HG02798 (cell line): Measurements from ENCODE around the gene GLG1.
"Not testable (repeated sequence)": the region's sequence is repeated elsewhere in the genome, so short reads cannot be mapped to it uniquely, and the experiment has no call there.

Experiments used
- ATAC-seq: cut with Tn5 transposase; IDR thresholded peaks from one replicate; pipeline ENCODE4 v1.9.1; 2021; ENCODE audit warnings: mild to moderate bottlenecking; ENCODE audit not compliant: unreplicated experiment, poor library complexity

Gene GLG1

DNA sequence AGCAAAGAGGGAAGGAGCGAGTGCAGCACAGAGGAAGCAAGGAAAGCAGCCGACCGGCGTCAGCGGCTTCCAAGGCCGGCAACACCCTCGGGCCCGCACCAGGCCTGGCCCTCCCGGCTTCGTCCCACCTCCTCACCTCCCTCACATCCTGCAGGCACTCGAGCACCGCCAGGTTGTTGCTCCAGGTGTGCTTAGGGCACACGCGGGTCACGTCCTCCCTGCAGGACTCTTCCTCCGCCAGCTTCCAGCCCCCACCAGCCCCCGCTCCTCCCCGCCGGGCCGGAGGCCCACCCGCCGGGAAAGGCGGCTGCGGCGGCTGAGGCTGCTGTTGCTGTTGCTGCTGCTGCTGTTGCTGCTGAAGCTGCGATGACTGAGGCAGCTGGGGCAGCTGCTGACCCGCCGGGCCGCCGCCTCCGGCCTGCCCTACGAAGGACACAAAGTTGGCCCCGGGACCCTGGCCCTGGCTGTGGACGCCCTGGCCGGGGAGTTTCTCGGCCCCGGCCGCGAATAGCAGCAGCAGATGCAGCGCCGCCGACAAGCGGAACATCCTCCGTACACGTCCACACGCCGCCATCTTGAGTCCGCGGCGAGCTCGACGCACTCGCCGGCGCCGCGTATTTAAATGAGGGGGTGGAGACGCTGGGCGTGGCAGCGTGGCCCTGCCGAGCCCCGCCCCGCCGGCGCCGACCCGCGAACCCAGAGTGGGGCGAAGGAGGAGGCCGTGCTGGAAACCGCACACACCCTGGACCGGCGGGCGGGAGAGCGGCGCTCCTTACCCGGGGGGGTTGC is at the start of gene GLG1:
Gene GLG1, minus strand, starts transcription at position 594 of the 789 bp plus-strand sequence. Its CDS starts 20 bp downstream, at position 574.
- ATAC-seq, result peak; percentile 97

GRCh38 chr16:74654536-74655050 is 47.7 kb upstream of the GLG1 start:
- ATAC-seq, result no peak

- ATAC-seq, result not testable (repeated sequence)
These were observed 46.0 kb upstream of the GLG1 start for GRCh38 chr16:74652883-74653282.

- ATAC-seq, result no peak
These were observed 45.3 kb upstream of the GLG1 start for GRCh38 chr16:74652249-74652648.

DNA sequence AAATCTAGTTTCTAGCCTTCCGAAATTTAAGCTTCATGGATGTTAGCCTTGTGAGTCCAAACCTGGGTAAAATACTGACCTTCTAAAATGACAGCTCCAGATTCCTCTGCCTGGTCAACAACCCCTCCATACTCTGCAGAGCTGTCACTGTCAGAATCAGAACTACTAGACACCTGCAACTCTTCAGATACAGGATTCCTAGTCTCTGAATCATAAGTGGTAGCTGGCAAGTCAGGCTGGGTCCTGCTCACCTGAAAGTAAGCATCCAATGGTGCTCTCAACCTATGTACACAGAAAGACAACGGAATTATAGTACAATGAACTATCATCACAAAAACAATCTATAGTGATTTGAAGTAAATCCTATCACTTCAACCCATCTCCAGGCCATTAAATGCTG is 44.9 kb upstream of the GLG1 start:
- no peak for ATAC-seq

DNA sequence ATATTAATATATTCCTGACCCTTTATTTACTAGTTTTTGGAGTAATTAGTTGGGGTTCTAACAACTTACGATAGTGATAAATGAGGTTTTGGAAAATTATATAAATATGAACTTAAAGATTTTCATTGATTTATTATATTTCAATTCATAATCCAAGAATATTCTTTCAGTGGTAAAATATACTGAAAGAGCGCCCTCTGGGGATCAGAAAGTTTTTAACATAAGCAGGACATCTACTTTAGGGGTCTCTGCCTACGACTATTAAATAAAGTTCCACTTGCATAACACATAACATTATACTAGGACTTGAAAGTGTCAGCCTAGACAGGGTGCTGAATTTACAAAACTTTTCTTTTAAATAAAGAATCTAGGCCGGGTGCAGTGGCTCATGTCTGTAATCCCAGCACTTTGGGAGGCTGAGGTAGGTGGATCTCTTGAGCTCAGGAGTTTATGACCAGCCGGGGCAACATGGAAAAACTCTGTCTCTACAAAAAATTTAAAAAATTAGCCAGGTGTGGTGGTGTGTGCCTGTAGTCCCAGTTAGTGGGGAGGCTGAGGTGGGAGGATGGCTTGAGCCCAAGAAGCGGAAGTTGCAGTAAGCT is 44.2 kb upstream of the GLG1 start:
- ATAC-seq, result no peak

GRCh38 chr16:74649839-74650504 is 43.1 kb upstream of the GLG1 start:
- no peak for ATAC-seq

GRCh38 chr16:74641969-74642368 is 35.1 kb upstream of the GLG1 start:
- no peak for ATAC-seq

DNA sequence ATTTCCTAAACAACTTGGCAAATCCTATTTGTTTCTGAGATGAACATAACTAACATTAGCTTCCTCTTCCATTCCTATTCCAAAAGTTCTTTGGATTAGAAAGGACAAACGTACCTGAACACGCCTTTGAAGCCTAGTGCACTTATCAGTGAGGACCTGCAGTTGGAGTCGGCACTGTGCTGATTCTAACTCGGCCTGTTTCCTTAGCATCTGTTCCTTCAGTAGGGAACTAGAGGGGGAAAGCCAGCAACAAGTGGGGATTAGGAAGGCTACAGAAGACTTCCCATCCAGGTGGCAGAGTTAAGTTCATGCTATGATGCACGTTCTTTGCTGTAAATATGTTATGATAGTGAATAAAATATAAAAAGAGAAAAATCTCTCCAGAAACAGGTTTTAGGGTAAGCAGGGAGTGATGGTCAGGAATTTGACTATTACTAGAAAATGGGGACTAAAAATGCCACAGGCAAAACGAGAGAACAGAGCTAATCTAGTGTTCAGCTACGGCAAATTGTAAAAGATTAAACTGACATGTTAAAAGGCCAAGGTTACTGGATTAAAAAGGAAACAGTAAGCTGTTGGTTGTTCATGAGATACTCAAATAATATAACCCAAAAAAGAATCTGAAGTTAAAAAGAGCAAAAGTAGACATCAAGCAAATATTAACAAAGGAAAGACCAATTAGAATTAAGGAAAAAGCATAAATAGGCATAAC is 31.0 kb upstream of the GLG1 start:
- ATAC-seq, result no peak

- ATAC-seq, result no peak
These were observed 28.4 kb upstream of the GLG1 start for GRCh38 chr16:74635303-74635702.

GRCh38 chr16:74633686-74634085 is 26.8 kb upstream of the GLG1 start:
- no peak for ATAC-seq

GRCh38 chr16:74627506-74628220 is 20.7 kb upstream of the GLG1 start:
- ATAC-seq, result peak; percentile 11

DNA sequence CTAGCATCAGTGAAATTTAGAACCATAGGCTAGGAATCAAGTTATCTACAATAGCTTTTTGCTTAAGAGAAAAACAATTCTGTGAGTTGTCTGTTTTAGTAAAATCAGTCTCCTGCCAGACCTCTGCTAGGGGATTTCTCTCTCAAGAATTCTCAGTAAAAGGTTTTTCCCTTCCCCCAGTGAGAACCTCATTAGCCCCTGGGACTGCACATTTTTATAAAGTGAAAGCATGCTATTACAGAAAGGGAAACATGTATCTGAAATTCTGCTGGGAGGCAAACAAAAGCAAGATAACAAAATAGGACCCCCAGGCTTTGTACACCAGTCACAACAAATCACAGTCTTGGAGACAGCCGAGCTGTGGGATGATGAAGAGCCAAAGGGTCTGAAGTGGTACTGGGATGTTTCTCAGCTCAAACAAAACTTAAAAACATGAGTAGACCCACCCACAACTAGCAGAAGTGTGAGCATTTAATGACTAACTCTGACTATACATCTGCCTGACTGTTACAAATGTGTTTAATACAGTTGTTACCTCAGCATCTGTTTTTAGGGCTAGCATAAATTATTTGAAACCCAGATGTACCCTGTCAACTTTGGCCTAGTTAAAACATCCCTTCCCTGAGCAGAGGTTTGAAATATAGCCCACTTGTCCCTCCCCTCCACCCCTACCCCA is 20.0 kb upstream of the GLG1 start:
- peak; percentile 52 for ATAC-seq

GRCh38 chr16:74625500-74626350 is 18.8 kb upstream of the GLG1 start:
- ATAC-seq, result no peak

- ATAC-seq, result no peak
These were observed 16.9 kb upstream of the GLG1 start for GRCh38 chr16:74623839-74624235.

DNA sequence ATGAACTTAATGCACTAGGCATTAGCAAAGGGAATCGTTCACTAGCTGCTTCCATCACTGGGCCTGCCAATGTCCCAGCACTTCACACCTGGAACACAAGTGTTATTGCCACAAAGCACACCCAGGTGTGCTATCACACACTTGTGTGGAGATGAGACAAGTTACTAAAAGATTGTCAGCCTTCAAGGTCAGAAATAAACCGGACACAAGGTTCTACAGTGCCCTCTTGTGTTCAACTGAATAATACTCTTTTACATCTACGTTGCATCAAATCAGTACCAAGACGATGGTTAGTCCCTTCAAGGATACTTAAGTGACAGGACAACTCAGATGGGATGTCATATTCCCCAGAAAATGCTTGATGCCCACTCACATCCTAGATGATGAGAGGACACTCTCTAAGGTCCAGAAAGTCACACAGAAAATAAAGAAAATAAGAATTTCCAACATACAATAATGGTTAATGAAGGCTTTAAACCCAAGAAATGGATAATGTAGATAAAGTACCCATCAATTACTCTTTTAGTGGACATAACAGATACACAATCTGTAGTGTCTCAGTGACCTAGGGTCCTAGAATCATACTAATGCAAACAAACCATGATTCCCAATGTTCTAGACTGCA is 16.4 kb upstream of the GLG1 start:
- peak; percentile 48 for ATAC-seq

GRCh38 chr16:74622005-74622404 is 15.1 kb upstream of the GLG1 start:
- no peak for ATAC-seq

- no peak for ATAC-seq
These were observed 10.4 kb upstream of the GLG1 start for GRCh38 chr16:74617206-74617788.
